Lung (tissue), 12 donors: ENCODE measurements around the gene PRKN. TPM values are rescaled to one million over a fixed set of nuclear protein-coding genes. Genes with fewer than 3 reads are reported as not detected.
A peak's percentile ranks its signal among the peaks of the same experiment; 100 is the strongest.

Source experiments
- ATAC-seq: fragments of 200-7000 bp; cut with Tn5 transposase; one replicate; pipeline ENCODE4 v1.9.1; 2020; ENCODE audit warnings: moderate number of reproducible peaks; ENCODE audit not compliant: insufficient read depth, low FRiP score
- DNase-seq, 3 donors: peaks; one replicate each; pipeline ENCODE4 v3.0.0-alpha.2; 2013 to 2017
- H3K27ac ChIP-seq, 2 donors: one replicate each; pipeline ENCODE4 v1.5.1; 2013; ENCODE audit warnings: mild to moderate bottlenecking in 2 of 2, moderate library complexity in 2 of 2, control low read depth in 1 of 2, inconsistent platforms in 1 of 2, low read depth in 1 of 2, low read length in 1 of 2
- H3K27me3 ChIP-seq, 3 donors: one replicate each; pipeline ENCODE4 v1.5.1; 2013; ENCODE audit warnings: low read length in 2 of 3; ENCODE audit not compliant: control insufficient read depth in 3 of 3, insufficient read depth in 3 of 3
- H3K36me3 ChIP-seq, 4 donors: one replicate each; pipeline ENCODE4 v1.5.1; 2013; ENCODE audit warnings: low read length in 4 of 4, mild to moderate bottlenecking in 1 of 4, moderate library complexity in 1 of 4; ENCODE audit not compliant: control insufficient read depth in 4 of 4, insufficient read depth in 4 of 4
- H3K4me1 ChIP-seq, 5 donors: one replicate each; pipeline ENCODE4 v1.5.1; 2013; ENCODE audit warnings: low read length in 5 of 5, mild to moderate bottlenecking in 2 of 5, moderate library complexity in 1 of 5; ENCODE audit not compliant: control insufficient read depth in 5 of 5, insufficient read depth in 5 of 5
- H3K4me3 ChIP-seq: one replicate; pipeline ENCODE4 v1.5.1; 2013; ENCODE audit warnings: mild to moderate bottlenecking, control low read depth, moderate library complexity
- H3K9ac ChIP-seq, 2 donors: one replicate each; pipeline ENCODE4 v1.5.1; 2013; ENCODE audit warnings: low read length in 2 of 2, control low read depth in 1 of 2; ENCODE audit not compliant: insufficient read depth in 1 of 2
- H3K9me3 ChIP-seq, 4 donors: one replicate each; pipeline ENCODE4 v1.5.1; 2013; ENCODE audit warnings: low read length in 3 of 4, mild to moderate bottlenecking in 1 of 4, moderate library complexity in 1 of 4; ENCODE audit not compliant: control insufficient read depth in 4 of 4, insufficient read depth in 3 of 4
- WGBS, 2 donors: extraction: QIAGEN DNeasy Blood & Tissue Kit; methylation state at CpG; one replicate each; pipeline ENCODE4 v1.1.7; 2013; 5-methylcytosine and 5-hydroxymethylcytosine counted together
- polyA plus RNA-seq, 2 donors: library from polyadenylated mRNA; stranded (reverse); fragments of 200-250 nt; gene quantifications; one replicate each; pipeline ENCODE4 v1.2.1, GENCODE V29; 2013
- total RNA-seq, 2 donors: library from RNA; depleted of rRNA in 1 of 2; stranded (reverse); fragments of >200 nt in 1 of 2; gene quantifications; one replicate each; pipeline ENCODE4 v1.2.1, GENCODE V29; 2014 to 2021
- TF ChIP-seq, protein P1 (sequence below): IDR thresholded peaks from 2 replicates; pipeline ENCODE4 v1.5.1; 2012; ENCODE audit warnings: mild to moderate bottlenecking; ENCODE audit errors: control extremely low read depth, extremely low read depth
- donor health status: control.
- donor health status: control.
- donor health status: Bipolar disorder and iron deficiency.
- donor health status: healthy.
- donor health status: DM: yes; HTN: yes; CAD: no.

Gene PRKN
- total and polyA plus RNA-seq, 4 donors, result 0.27 to 11.2 (median 3.1) TPM

DNA sequence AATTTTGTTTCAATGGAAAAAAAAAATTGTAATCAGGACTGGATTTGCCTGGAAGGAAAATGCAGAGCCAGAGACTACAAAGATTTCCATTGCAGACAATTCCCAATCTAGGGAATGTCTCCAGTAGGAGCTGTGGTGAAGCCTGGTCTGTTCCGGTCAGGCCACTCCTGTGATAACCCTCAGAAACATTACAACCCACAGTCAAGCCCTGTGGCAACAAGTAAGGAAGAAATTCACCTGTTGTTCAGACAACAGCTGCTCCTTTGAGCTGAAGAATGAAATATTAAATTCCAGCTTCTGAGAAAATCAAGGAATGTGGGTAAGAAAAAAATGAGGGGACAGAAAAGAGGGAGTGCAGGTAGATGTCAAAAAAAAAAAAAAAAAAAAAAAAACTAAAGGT lies 8.0 kb downstream of the PRKN start:
- DNase-seq (no peak), ATAC-seq (no peak)
- TF ChIP-seq, protein P1, sequence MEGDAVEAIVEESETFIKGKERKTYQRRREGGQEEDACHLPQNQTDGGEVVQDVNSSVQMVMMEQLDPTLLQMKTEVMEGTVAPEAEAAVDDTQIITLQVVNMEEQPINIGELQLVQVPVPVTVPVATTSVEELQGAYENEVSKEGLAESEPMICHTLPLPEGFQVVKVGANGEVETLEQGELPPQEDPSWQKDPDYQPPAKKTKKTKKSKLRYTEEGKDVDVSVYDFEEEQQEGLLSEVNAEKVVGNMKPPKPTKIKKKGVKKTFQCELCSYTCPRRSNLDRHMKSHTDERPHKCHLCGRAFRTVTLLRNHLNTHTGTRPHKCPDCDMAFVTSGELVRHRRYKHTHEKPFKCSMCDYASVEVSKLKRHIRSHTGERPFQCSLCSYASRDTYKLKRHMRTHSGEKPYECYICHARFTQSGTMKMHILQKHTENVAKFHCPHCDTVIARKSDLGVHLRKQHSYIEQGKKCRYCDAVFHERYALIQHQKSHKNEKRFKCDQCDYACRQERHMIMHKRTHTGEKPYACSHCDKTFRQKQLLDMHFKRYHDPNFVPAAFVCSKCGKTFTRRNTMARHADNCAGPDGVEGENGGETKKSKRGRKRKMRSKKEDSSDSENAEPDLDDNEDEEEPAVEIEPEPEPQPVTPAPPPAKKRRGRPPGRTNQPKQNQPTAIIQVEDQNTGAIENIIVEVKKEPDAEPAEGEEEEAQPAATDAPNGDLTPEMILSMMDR, result no peak
- Histone ChIP-seq H3K9me3 (no peaks in the 10 kb centered on the region), H3K4me3 (no peak overlapping the region), H3K4me1 (peaks cover 0 to 6% (median 0%) of the 10 kb centered on the region in 5 donors), H3K27me3 (no peaks in the 10 kb centered on the region), H3K36me3 (no peaks in the 10 kb centered on the region), H3K27ac (peak overlapping the region in 1 of 2 donors; percentile 50), H3K9ac (no peak overlapping the region)
- 98 to 100% methylated on average over 1 of the region's 1 CpG for WGBS, 2 donors

DNA sequence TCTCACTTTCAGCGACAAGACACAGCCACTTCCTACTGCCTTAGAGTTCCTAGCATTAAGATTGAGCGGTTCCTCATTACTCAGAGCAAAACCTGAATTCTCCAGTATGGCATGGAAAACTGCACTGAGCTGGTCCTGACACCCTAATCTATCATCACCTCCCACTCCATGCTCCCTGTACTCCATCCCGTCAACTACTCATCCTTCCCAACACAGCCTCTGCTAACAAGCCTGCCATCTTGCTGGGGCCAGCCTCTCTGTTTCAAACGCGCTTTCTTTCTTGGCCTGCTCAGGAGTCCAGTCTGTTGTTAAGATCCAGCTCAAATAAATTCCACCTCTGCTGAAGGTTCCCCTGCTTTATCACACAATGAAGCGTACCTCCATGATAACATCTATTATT lies 12.0 kb downstream of the PRKN start:
- no peaks in the 10 kb centered on the region for H3K36me3 ChIP-seq
- DNase-seq (no peak), ATAC-seq (no peak)
- H3K9me3 ChIP-seq, result no peaks in the 10 kb centered on the region
- H3K27ac ChIP-seq, result no peak overlapping the region
- no peak overlapping the region for H3K4me3 ChIP-seq
- H3K4me1 ChIP-seq, result no peaks in the 10 kb centered on the region
- 91 to 96% methylated on average over 6 of the region's 6 CpGs for WGBS, 2 donors
- TF ChIP-seq, protein P1, result no peak
- H3K9ac ChIP-seq, result no peak overlapping the region
- no peaks in the 10 kb centered on the region for H3K27me3 ChIP-seq

DNA sequence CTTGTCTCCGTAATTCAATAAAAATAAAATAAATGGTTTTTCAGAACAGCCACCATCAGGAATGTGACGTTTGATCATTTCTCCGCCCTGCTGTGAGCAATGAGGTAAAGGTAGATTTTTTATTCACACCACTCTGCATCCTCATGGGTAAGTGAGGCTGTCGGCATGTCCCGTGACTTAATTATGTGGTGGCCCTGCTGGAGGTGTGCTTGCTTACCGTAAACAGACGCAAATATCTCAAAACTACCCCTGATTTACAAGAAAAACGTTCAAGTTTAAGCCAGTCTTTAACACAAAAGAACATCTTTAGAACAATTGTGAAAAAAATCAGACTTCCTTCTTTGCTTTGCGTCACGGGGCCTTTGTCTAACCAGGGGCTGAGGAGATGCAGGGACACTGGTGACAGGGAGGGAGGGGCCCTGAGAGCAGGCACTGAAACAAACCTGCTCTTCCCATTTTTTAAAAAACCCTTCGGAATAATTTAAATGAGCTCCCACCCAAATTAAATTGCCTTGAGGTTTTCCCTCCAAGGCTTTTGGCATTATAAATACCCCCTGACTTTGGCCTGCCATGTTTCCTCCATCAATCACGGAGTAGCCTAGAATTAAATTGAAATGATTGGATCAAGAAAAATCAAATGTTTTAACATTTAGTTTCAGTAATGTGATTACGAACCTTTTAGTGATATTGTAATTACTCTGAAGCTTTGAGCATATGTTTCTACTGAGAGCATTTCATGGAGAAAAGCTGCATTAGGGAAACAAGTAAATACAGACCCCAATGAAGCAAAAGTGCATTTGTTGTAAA lies 13.4 kb downstream of the PRKN start:
- Histone ChIP-seq H3K4me3 (no peak overlapping the region), H3K9me3 (no peaks in the 10 kb centered on the region), H3K27ac (no peak overlapping the region), H3K27me3 (no peaks in the 10 kb centered on the region), H3K4me1 (peaks cover 0 to 2% (median 0%) of the 10 kb centered on the region in 5 donors), H3K36me3 (no peaks in the 10 kb centered on the region), H3K9ac (no peak overlapping the region)
- no peak for ATAC-seq
- 79 to 82% methylated on average over 13 of the region's 13 CpGs for WGBS, 2 donors
- TF ChIP-seq, protein P1, result no peak
- no peak for DNase-seq

DNA sequence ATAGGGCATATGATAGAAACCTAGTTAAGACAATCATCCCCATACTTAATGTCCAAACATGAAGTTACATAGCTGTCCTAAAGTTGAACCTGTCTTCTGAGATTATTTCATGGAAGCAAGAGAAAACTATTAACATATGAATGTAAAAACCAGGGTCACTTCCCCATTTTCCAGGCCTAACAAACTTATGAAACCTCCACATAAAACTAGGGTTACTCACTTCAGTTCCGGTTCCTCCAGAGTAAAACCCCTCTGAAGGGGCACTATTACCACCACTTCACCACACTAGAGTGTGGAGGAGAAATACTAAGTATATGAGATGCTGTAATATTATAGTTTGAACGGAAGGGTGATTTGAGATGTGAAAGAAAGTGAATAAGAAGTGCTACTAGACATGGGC lies 14.9 kb downstream of the PRKN start:
- H3K4me3 ChIP-seq, result no peak overlapping the region
- TF ChIP-seq, protein P1, result no peak
- H3K4me1 ChIP-seq, result peaks cover 0 to 2% (median 0%) of the 10 kb centered on the region in 5 donors
- no peaks in the 10 kb centered on the region for H3K36me3 ChIP-seq
- no peaks in the 10 kb centered on the region for H3K9me3 ChIP-seq
- no peak overlapping the region for H3K27ac ChIP-seq
- WGBS, 2 donors, result 69 to 90% methylated on average over 2 of the region's 2 CpGs
- ATAC-seq, result no peak
- no peak overlapping the region for H3K9ac ChIP-seq
- no peak for DNase-seq
- no peaks in the 10 kb centered on the region for H3K27me3 ChIP-seq
